Thoracic aorta (tissue), 2 donors: Measurements from ENCODE around the gene CD226. TPM values are rescaled to one million over a fixed set of nuclear protein-coding genes. Genes with fewer than 3 reads are reported as not detected.
"Not testable (repeated sequence)": the region's sequence is repeated elsewhere in the genome, so short reads cannot be mapped to it uniquely, and the experiment has no call there.

Source experiments
- ATAC-seq: fragments of 150-250 bp; one replicate; pipeline ENCODE4 v1.8.0; 2017; ENCODE audit warnings: low read depth; ENCODE audit not compliant: insufficient number of reproducible peaks, low FRiP score
- DNase-seq: peaks from one replicate; pipeline ENCODE4 v3.0.0-alpha.2; 2020; ENCODE audit warnings: low spot score
- H3K27ac ChIP-seq, 2 donors: fragments of 200-600 bp; sonication (generic); 1 replicate in 1 of 2; 2 replicates in 1 of 2; pipeline ENCODE4 v1.5.1; 2016; ENCODE audit warnings: mild to moderate bottlenecking in 2 of 2, moderate library complexity in 2 of 2
- H3K27me3 ChIP-seq: fragments of 200-600 bp; sonication (generic); replicated peaks from 2 replicates; pipeline ENCODE4 v1.6.0; 2016; ENCODE audit warnings: mild to moderate bottlenecking; ENCODE audit not compliant: insufficient read depth
- H3K36me3 ChIP-seq: fragments of 200-600 bp; sonication (generic); one replicate; pipeline ENCODE4 v1.5.1; 2016
- H3K4me1 ChIP-seq, 2 donors: fragments of 200-600 bp; sonication (generic); 1 replicate in 1 of 2; 2 replicates in 1 of 2; pipeline versions ENCODE4 v1.5.1 to v1.6.0; 2016; ENCODE audit warnings: low read depth in 2 of 2, mild to moderate bottlenecking in 1 of 2; ENCODE audit not compliant: control insufficient read depth in 1 of 2
- H3K4me3 ChIP-seq: fragments of 200-600 bp; sonication (generic); 2 replicates; pipeline ENCODE4 v1.5.1; 2016; ENCODE audit warnings: mild to moderate bottlenecking
- H3K9me3 ChIP-seq: fragments of 200-600 bp; sonication (generic); 2 replicates; pipeline ENCODE4 v1.5.1; 2016
- total RNA-seq, 2 donors: library from RNA; depleted of rRNA; stranded (reverse); fragments of >200 nt; gene quantifications; one replicate each; pipeline versions ENCODE4 v1.1.0 to v1.2.3, GENCODE V29; 2016
- TF ChIP-seq, protein P1 (sequence below): fragments of 200-600 bp; sonication (generic); IDR thresholded peaks from one replicate; pipeline ENCODE4 v1.5.1; 2019; ENCODE audit warnings: antibody characterized with exemption

Gene CD226
- total RNA-seq, 2 donors from 2014 or later, result 0.68 to 3.7 TPM

DNA sequence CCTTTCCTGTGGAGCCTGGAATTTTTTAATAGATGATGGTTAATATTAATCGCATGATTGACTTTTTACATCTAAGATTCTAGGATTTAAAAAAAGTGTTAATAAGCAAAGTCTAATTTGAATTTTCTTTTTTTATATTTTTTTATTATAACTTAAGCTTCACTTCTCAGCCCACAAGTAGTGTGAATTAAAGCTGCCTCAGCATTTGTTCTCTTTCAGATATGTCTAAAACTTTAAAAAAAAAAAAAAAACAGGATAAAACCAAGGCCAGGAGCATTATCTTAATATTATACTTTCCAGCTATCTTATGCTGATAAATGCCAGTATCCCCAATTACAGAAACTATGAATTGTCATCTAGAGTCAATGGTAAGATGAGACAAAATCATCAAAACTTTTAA lies 109.7 kb downstream of the CD226 start:
- DNase-seq (no peak), ATAC-seq (no peak)
- H3K4me1 ChIP-seq, result no peaks in the 10 kb centered on the region
- H3K36me3 ChIP-seq, result no peaks in the 10 kb centered on the region
- H3K4me3 ChIP-seq, result no peak overlapping the region
- TF ChIP-seq, protein P1, sequence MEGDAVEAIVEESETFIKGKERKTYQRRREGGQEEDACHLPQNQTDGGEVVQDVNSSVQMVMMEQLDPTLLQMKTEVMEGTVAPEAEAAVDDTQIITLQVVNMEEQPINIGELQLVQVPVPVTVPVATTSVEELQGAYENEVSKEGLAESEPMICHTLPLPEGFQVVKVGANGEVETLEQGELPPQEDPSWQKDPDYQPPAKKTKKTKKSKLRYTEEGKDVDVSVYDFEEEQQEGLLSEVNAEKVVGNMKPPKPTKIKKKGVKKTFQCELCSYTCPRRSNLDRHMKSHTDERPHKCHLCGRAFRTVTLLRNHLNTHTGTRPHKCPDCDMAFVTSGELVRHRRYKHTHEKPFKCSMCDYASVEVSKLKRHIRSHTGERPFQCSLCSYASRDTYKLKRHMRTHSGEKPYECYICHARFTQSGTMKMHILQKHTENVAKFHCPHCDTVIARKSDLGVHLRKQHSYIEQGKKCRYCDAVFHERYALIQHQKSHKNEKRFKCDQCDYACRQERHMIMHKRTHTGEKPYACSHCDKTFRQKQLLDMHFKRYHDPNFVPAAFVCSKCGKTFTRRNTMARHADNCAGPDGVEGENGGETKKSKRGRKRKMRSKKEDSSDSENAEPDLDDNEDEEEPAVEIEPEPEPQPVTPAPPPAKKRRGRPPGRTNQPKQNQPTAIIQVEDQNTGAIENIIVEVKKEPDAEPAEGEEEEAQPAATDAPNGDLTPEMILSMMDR, result no peak
- no peak overlapping the region for H3K27ac ChIP-seq
- no peaks in the 10 kb centered on the region for H3K9me3 ChIP-seq
- H3K27me3 ChIP-seq, result no peaks in the 10 kb centered on the region

DNA sequence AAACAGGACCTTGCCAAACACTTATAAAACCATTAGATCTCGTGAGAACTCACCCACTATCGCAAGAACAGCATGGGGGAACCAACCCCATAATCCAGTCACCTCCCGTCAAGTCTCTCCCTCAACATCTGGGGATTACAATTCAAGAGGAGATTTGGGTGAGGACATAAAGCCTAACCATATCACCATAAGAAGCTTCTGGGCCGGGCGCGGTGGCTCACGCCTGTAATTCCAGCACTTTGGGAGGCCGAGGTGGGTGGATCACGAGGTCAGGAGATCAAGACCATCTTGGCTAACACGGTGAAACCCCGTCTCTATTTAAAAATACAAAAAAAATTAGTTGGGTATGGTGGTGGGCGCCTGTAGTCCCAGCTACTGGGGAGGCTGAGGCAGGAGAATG lies 112.7 kb downstream of the CD226 start:
- H3K27ac ChIP-seq, DNase-seq, H3K9me3 ChIP-seq, H3K36me3 ChIP-seq, H3K4me1 ChIP-seq, H3K4me3 ChIP-seq, H3K27me3 ChIP-seq, ATAC-seq: not testable (repeated sequence)

DNA sequence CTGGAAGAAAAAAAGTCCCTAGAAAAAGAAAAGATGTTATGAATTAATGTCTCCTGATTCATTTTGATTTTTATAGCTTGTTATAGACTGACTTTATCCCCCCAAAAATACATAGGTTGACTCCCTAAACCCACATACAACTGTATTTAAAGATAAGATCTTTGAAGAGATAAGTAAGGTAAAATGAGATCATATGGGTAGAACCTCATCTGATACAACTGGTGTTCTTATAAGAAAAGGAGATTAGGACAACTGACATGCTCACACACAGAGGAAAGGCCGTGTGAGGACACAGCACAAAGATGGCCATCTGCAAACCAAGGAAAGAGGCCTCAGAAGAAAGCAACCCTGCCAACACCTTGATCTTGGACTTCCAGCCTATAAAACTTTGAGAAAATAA lies 117.5 kb downstream of the CD226 start:
- H3K27ac ChIP-seq, result no peak overlapping the region
- no peaks in the 10 kb centered on the region for H3K36me3 ChIP-seq
- DNase-seq (no peak), ATAC-seq (no peak)
- no peaks in the 10 kb centered on the region for H3K27me3 ChIP-seq
- H3K4me1 ChIP-seq, result no peaks in the 10 kb centered on the region
- no peak overlapping the region for H3K4me3 ChIP-seq
- no peaks in the 10 kb centered on the region for H3K9me3 ChIP-seq
- TF ChIP-seq, protein P1, result no peak

DNA sequence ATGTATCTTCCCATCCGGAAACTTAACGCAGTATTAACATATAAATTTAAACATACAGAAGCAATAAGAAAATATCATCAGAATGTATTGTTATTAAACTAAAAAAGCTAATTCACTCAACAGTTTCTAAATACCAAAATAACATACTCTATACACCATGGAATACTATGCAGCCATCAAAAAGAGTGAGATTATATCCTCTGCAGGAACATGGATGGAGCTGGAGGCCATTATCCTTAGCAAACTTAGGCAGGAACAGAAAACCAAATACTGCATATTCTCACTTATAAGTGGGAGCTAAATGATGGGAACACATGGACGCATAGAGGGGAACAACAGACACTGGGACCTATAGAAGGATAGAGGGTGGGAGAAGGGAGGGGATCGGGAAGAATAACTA lies 127.1 kb downstream of the CD226 start:
- H3K4me3 ChIP-seq, result no peak overlapping the region
- no peaks in the 10 kb centered on the region for H3K9me3 ChIP-seq
- no peaks in the 10 kb centered on the region for H3K36me3 ChIP-seq
- no peak for DNase-seq
- TF ChIP-seq, protein P1, result no peak
- H3K27me3 ChIP-seq, result no peaks in the 10 kb centered on the region
- H3K27ac ChIP-seq, result no peak overlapping the region
- ATAC-seq, result no peak
- no peaks in the 10 kb centered on the region for H3K4me1 ChIP-seq

DNA sequence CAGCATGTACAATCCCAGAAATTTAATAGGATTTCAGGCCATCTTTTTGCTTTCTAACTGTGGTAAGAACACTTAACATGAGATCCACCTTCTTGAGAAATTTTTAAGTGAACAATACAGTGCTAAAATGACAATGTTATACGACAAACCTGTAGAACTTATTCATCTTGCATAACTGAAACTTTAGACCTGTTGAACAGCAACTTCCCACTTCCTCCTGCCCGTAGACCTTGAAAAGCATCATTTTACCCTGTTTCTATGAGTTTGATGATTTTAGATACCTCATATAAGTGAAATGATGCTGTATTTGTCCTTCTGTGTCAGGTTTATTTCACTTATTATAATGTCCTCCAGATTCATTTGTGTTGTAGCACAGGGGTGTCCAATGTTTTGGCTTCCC lies 128.2 kb downstream of the CD226 start:
- Histone ChIP-seq H3K4me1 (no peaks in the 10 kb centered on the region), H3K27ac (no peak overlapping the region), H3K27me3 (no peaks in the 10 kb centered on the region), H3K9me3 (no peaks in the 10 kb centered on the region), H3K36me3 (no peaks in the 10 kb centered on the region), H3K4me3 (no peak overlapping the region)
- DNase-seq (no peak), ATAC-seq (no peak)
- TF ChIP-seq, protein P1, result no peak

DNA sequence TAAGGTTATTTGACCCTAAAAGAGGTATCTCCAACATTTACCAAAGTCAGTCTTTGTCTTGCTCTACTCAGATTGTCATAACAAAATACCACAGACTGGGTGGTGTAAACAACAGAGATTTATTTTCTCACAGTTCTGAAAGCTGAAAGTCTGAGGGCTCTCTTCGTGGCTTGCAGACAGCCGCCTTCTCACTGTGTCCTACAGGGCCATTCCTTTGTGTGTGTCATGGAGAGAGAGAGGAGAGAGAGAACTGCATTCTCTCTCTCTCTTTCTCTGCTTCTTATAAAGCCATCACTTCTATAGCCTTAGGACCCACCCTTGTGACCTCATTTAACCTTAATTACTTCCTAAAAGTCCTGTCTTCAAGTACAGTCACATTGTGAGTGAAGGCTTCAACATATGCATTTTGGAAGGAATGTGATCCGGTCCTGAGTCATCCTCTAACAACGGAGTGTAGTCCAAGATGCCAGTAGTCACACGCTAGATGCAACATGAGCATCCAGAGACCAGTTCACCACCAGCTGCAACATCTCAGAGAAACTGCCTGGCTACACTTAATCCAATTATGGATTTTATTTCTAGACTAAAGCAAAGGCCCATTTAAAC lies 130.2 kb downstream of the CD226 start:
- Histone ChIP-seq H3K36me3 (no peaks in the 10 kb centered on the region), H3K4me1 (no peaks in the 10 kb centered on the region), H3K27ac (no peak overlapping the region), H3K9me3 (no peaks in the 10 kb centered on the region), H3K27me3 (no peaks in the 10 kb centered on the region), H3K4me3 (no peak overlapping the region)
- ATAC-seq, result no peak
- TF ChIP-seq, protein P1, result no peak
- DNase-seq, result no peak
